H1 (cell line): ENCODE results near the gene COL4A2. TPM values are rescaled to one million over a fixed set of nuclear protein-coding genes. Genes with fewer than 3 reads are reported as not detected.

ENCODE experiments used
- CTCF ChIA-PET: fragments of 300-600 bp; sonication (Branson Sonifier 250); formaldehyde crosslinking; loops from one replicate; lab custom pipeline; 2021; ENCODE audit not compliant: partially characterized antibody; lab: Charles Lee
- POLR2A ChIA-PET: fragments of 300-600 bp; sonication (Branson Sonifier 250); formaldehyde crosslinking; loops from one replicate; lab custom pipeline; 2021; ENCODE audit warnings: inconsistent platforms; ENCODE audit not compliant: partially characterized antibody; lab: Charles Lee
- DNase-seq, 2 experiments: peaks; one replicate each; pipeline versions ENCODE4 v3.0.0 to v3.0.0-alpha.2; 2010 to 2022; ENCODE audit warnings: low spot score in 2 of 2, low read depth in 1 of 2, mixed read lengths in 1 of 2
- FAIRE-seq: peaks from 2 replicates; lab custom pipeline; 2011; peaks lifted over from hg19 to GRCh38; lab: Jason Lieb, UNC
- H2AFZ ChIP-seq: 2 replicates; pipeline ENCODE4 v1.8.1; 2012; ENCODE audit warnings: low read length, inconsistent platforms
- H2AK5ac ChIP-seq: 2 replicates; pipeline ENCODE4 v1.6.1; 2013; ENCODE audit warnings: low read depth, low read length
- H2BK120ac ChIP-seq: replicated peaks from 2 replicates; pipeline ENCODE3; 2013; ENCODE audit warnings: low read depth, low read length, inconsistent platforms
- H2BK12ac ChIP-seq: 2 replicates; pipeline ENCODE4 v1.6.1; 2013; ENCODE audit warnings: low read depth, low read length
- H2BK15ac ChIP-seq: 2 replicates; pipeline ENCODE4 v1.6.1; 2013; ENCODE audit warnings: low read length
- H2BK20ac ChIP-seq: 2 replicates; pipeline ENCODE4 v1.6.1; 2013; ENCODE audit warnings: low read length
- H2BK5ac ChIP-seq: 2 replicates; pipeline ENCODE4 v1.6.1; 2013; ENCODE audit warnings: low read depth, low read length
- H3K14ac ChIP-seq: 2 replicates; pipeline ENCODE4 v1.6.1; 2013; ENCODE audit warnings: inconsistent platforms; ENCODE audit not compliant: insufficient read length
- H3K18ac ChIP-seq: 2 replicates; pipeline ENCODE4 v1.6.1; 2013; ENCODE audit warnings: low read length; ENCODE audit errors: extremely low read depth
- H3K23ac ChIP-seq: 2 replicates; pipeline ENCODE4 v1.6.1; 2013; ENCODE audit warnings: inconsistent platforms; ENCODE audit not compliant: insufficient read length
- H3K23me2 ChIP-seq: 2 replicates; pipeline ENCODE4 v1.6.1; 2013; ENCODE audit warnings: low read depth, low read length
- H3K27ac ChIP-seq: 2 replicates; pipeline ENCODE4 v1.6.1; 2011; ENCODE audit warnings: low read depth, low read length, inconsistent platforms
- H3K27me3 ChIP-seq, 4 experiments: replicated peaks in 1 of 4; 1 replicate in 1 of 4; 2 replicates in 3 of 4; pipeline versions ENCODE4 v1.6.1 to v1.8.1; 2011 to 2013; ENCODE audit warnings: low read length in 3 of 4, mild to moderate bottlenecking in 3 of 4, inconsistent platforms in 2 of 4, mixed read lengths in 2 of 4, moderate library complexity in 1 of 4; ENCODE audit not compliant: control insufficient read depth in 3 of 4, insufficient read depth in 3 of 4; ENCODE audit errors: extremely low read depth in 1 of 4
- H3K36me3 ChIP-seq, 4 experiments: 2 replicates each; pipeline versions ENCODE4 v1.6.1 to v1.8.1; 2011 to 2013; ENCODE audit warnings: mild to moderate bottlenecking in 4 of 4, low read length in 3 of 4, moderate library complexity in 2 of 4, control low read depth in 1 of 4, inconsistent platforms in 1 of 4; ENCODE audit not compliant: insufficient read depth in 4 of 4, control insufficient read depth in 2 of 4
- H3K4ac ChIP-seq: replicated peaks from 2 replicates; pipeline ENCODE3; 2013; ENCODE audit warnings: low read length, low read depth, mixed read lengths, inconsistent platforms; ENCODE audit not compliant: insufficient read length
- H3K4me1 ChIP-seq, 4 experiments: replicated peaks in 1 of 4; 1 replicate in 1 of 4; 2 replicates in 3 of 4; pipeline versions ENCODE4 v1.6.1 to v1.8.1; 2011 to 2013; ENCODE audit warnings: low read length in 3 of 4, inconsistent platforms in 2 of 4, mixed read lengths in 1 of 4; ENCODE audit not compliant: insufficient read depth in 4 of 4, control insufficient read depth in 3 of 4
- H3K4me2 ChIP-seq, 2 experiments: 2 replicates each; pipeline versions ENCODE4 v1.6.1 to v1.8.1; 2011 to 2013; ENCODE audit warnings: low read depth in 2 of 2, low read length in 2 of 2, control low read depth in 1 of 2, inconsistent platforms in 1 of 2, mild to moderate bottlenecking in 1 of 2; ENCODE audit not compliant: insufficient read depth in 1 of 2
- H3K4me3 ChIP-seq, 4 experiments: fragments of 200-600, 300-600 bp in 1 of 4; sonication (generic), shearing (Covaris generic), sonication (Bioruptor Twin) in 1 of 4; 2 replicates each; pipeline versions ENCODE4 v1.5.1 to v1.8.1; 2011 to 2016; ENCODE audit warnings: low read length in 4 of 4, low read depth in 3 of 4, control low read depth in 2 of 4, inconsistent platforms in 2 of 4, mild to moderate bottlenecking in 2 of 4, mixed read lengths in 1 of 4, moderate library complexity in 1 of 4; ENCODE audit not compliant: insufficient read depth in 2 of 4; ENCODE audit errors: extremely low read depth in 1 of 4
- H3K56ac ChIP-seq: replicated peaks from 2 replicates; pipeline ENCODE3; 2013; ENCODE audit warnings: low read depth, mild to moderate bottlenecking, mixed read lengths, low read length, inconsistent platforms; ENCODE audit not compliant: insufficient read length
- H3K79me1 ChIP-seq: 2 replicates; pipeline ENCODE4 v1.6.1; 2013; ENCODE audit warnings: low read depth, low read length, control low read depth
- H3K79me2 ChIP-seq, 2 experiments: 2 replicates each; pipeline versions ENCODE4 v1.6.1 to v1.8.1; 2012 to 2013; ENCODE audit warnings: low read length in 2 of 2, mild to moderate bottlenecking in 2 of 2, inconsistent platforms in 1 of 2; ENCODE audit not compliant: insufficient read depth in 2 of 2, control insufficient read depth in 1 of 2
- H3K9ac ChIP-seq, 4 experiments: replicated peaks in 1 of 4; 1 replicate in 1 of 4; 2 replicates in 3 of 4; pipeline versions ENCODE4 v1.6.1 to v1.8.1; 2011 to 2013; ENCODE audit warnings: low read depth in 3 of 4, low read length in 3 of 4, control low read depth in 2 of 4, mild to moderate bottlenecking in 2 of 4, moderate library complexity in 2 of 4, inconsistent platforms in 1 of 4; ENCODE audit errors: extremely low read depth in 1 of 4
- H3K9me3 ChIP-seq, 2 experiments: 2 replicates each; pipeline versions ENCODE4 v1.6.1 to v1.8.1; 2012 to 2013; ENCODE audit warnings: mild to moderate bottlenecking in 2 of 2, moderate library complexity in 2 of 2, control low read depth in 1 of 2, inconsistent platforms in 1 of 2, low read depth in 1 of 2, low read length in 1 of 2, mixed read lengths in 1 of 2; ENCODE audit not compliant: insufficient read depth in 2 of 2
- H4K20me1 ChIP-seq, 2 experiments: replicated peaks in 1 of 2; 2 replicates each; pipeline versions ENCODE3 to v1.8.1; 2011 to 2013; ENCODE audit warnings: inconsistent platforms in 2 of 2, low read length in 2 of 2, mild to moderate bottlenecking in 1 of 2; ENCODE audit not compliant: insufficient read depth in 2 of 2, control insufficient read depth in 1 of 2
- H4K5ac ChIP-seq: 2 replicates; pipeline ENCODE4 v1.6.1; 2013; ENCODE audit warnings: low read length, low read depth, mixed read lengths, inconsistent platforms; ENCODE audit not compliant: insufficient read length
- H4K8ac ChIP-seq: 2 replicates; pipeline ENCODE4 v1.8.0; 2013; ENCODE audit warnings: mild to moderate bottlenecking, moderate library complexity, low read length, inconsistent platforms; ENCODE audit not compliant: insufficient read depth; ENCODE audit errors: extremely low read depth
- H4K91ac ChIP-seq: replicated peaks from 2 replicates; pipeline ENCODE3; 2013; ENCODE audit warnings: low read length, mixed read lengths, inconsistent platforms; ENCODE audit not compliant: insufficient read length
- BACH1 ChIP-seq: IDR thresholded peaks from 2 replicates; pipeline ENCODE4 v1.6.1; 2012; ENCODE audit warnings: low read length, improper control_type of control experiment
- CBX5 ChIP-seq: fragments of 300-800, 300-1000 bp; sonication (generic); IDR thresholded peaks from 2 replicates; pipeline ENCODE4 v1.7.1; 2016; ENCODE audit warnings: antibody characterized with exemption, low read length, low read depth
- CREB1 ChIP-seq: IDR thresholded peaks from 2 replicates; pipeline ENCODE4 v1.6.1; 2012; ENCODE audit warnings: inconsistent platforms
- KDM1A ChIP-seq: fragments of 200-600, 300-600 bp; sonication (generic); IDR thresholded peaks from 2 replicates; pipeline ENCODE4 v1.7.1; 2016; ENCODE audit warnings: mild to moderate bottlenecking, low read length, borderline replicate concordance
- PHF8 ChIP-seq: fragments of 200-600 bp; sonication (generic); conservative IDR thresholded peaks from 2 replicates; pipeline ENCODE4 v1.7.1; 2012; ENCODE audit warnings: low read depth, mild to moderate bottlenecking, inconsistent platforms, low read length, moderate library complexity
- POLR2A ChIP-seq, 2 experiments: IDR thresholded peaks; 1 replicate in 1 of 2; 2 replicates in 1 of 2; pipeline ENCODE4 v1.6.1; 2011; ENCODE audit warnings: low read depth in 2 of 2, low read length in 2 of 2, mild to moderate bottlenecking in 2 of 2; ENCODE audit errors: control extremely low read depth in 1 of 2
- RAD21 ChIP-seq, 2 experiments: IDR thresholded peaks in 1 of 2; conservative IDR thresholded peaks in 1 of 2; 2 replicates each; pipeline ENCODE4 v1.6.1; 2011; ENCODE audit warnings: low read depth in 2 of 2, low read length in 2 of 2, improper control_type of control experiment in 1 of 2, inconsistent platforms in 1 of 2, mild to moderate bottlenecking in 1 of 2, moderate library complexity in 1 of 2
- RXRA ChIP-seq: IDR thresholded peaks from 2 replicates; pipeline ENCODE4 v1.6.1; 2011; ENCODE audit warnings: low read depth, mild to moderate bottlenecking, low read length, moderate library complexity; ENCODE audit not compliant: insufficient read depth
- SP2 ChIP-seq: IDR thresholded peaks from 2 replicates; pipeline ENCODE4 v1.6.1; 2012; ENCODE audit warnings: mild to moderate bottlenecking, low read length, inconsistent platforms
- SRF ChIP-seq: IDR thresholded peaks from 2 replicates; pipeline ENCODE4 v1.6.1; 2011; ENCODE audit warnings: mild to moderate bottlenecking, low read depth, low read length, moderate library complexity
- WGBS, 2 experiments: shearing (Covaris generic) in 1 of 2; methylation state at CpG; one replicate each; pipeline versions ENCODE4 v1.1.6 to v1.1.7; 2013 to 2015; ENCODE audit warnings: low lambda C conversion rate in 2 of 2, mixed read lengths in 2 of 2, inconsistent platforms in 1 of 2, low coverage in 1 of 2, missing lambda C conversion rate in 1 of 2; ENCODE audit not compliant: insufficient replicate concordance in 2 of 2, insufficient coverage in 1 of 2, insufficient read length in 1 of 2; ENCODE audit errors: extremely low coverage in 1 of 2, missing lambda C conversion rate in 1 of 2; 5-methylcytosine and 5-hydroxymethylcytosine counted together
- polyA plus RNA-seq, 7 experiments: library from polyadenylated mRNA; depleted of rRNA in 3 of 7; stranded (reverse) in 5 of 7; unstranded in 2 of 7; fragments of >200 nt in 5 of 7; fragments of 200-250 nt in 2 of 7; gene quantifications; 1 replicate in 5 of 7; 2 replicates in 1 of 7; 4 replicates in 1 of 7; pipeline versions ENCODE4 v1.2.1 to v1.2.3, GENCODE V29; 2011 to 2013; ENCODE audit warnings: missing spikeins in 2 of 7, mixed read lengths in 2 of 7
- total RNA-seq: library from RNA; stranded (reverse); fragmentation: NEBNext Ultra II Directional; extraction: Animal tissue kit (Norgen Biotek cat#: 25700); gene quantifications from 2 replicates; pipeline ENCODE4 v1.2.1, GENCODE V29; 2021

Gene COL4A2
- total and polyA plus RNA-seq, 2 of the 8 experiments (the other 6 are each of a cell fraction or from before 2014, with no cell fraction given) = 80.4 to 87.3 TPM

DNA sequence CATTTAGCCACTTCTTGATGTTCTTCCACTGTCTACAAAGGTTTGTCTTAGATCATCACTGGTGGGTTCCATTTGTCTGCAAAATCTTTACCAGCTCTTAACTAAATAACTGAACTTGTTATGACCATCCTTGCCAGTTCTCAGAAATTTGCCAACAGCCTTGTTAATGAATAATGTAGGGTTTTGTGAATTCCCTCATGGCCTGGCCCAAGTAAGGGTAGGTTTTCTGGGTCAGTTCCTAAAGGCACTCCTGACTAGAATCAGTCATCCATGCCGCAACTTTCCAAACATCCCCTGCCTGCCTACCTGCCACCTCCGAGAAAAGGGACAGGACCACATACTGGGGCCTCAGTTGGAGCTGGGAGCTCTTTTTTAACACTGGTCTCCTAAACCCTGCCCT is 4.1 kb upstream of the COL4A2 start:
- Histone ChIP-seq H3K4me2 (no peak overlapping the region), H4K20me1 (peaks cover 0 to 1% of the 10 kb centered on the region in 2 experiments), H2BK120ac (no peak overlapping the region), H3K4me1 (peaks cover 7 to 18% (median 15%) of the 10 kb centered on the region in 4 experiments), H3K18ac (no peak overlapping the region), H3K56ac (no peak overlapping the region), H3K27me3 (peaks cover 0 to 8% (median 6%) of the 10 kb centered on the region in 4 experiments; a peak in 5 of 7 replicates), H2AFZ (no peak overlapping the region), H2BK20ac (no peak overlapping the region), H2BK5ac (no peak overlapping the region), H3K23ac (no peak overlapping the region), H4K91ac (no peak overlapping the region), H3K9ac (no peak overlapping the region), H3K23me2 (peaks cover 8% of the 10 kb centered on the region), H2AK5ac (no peak overlapping the region), H3K4ac (no peak overlapping the region), H3K79me1 (peaks cover 4% of the 10 kb centered on the region; the same call in 1 of the 2 replicates), H3K27ac (no peak overlapping the region), H3K4me3 (no peak overlapping the region), H4K5ac (no peak overlapping the region), H4K8ac (no peak overlapping the region), H3K14ac (no peak overlapping the region), H2BK15ac (no peak overlapping the region), H3K79me2 (peaks cover 0 to 19% of the 10 kb centered on the region in 2 experiments; a peak in 2 of 4 replicates), H3K9me3 (no peaks in the 10 kb centered on the region), H3K36me3 (no peaks in the 10 kb centered on the region), H2BK12ac (no peak overlapping the region)
- POLR2A ChIA-PET = no interaction called here
- no peak for DNase-seq
- FAIRE-seq = no peak
- 76% methylated on average over 2 of the region's 2 CpGs; no CpG with 5 or more reads in 1 of the 2 experiments for WGBS, 2 experiments
- TF ChIP-seq POLR2A (IDR thresholded peaks at IDR 0.05; ENCODE audit: control extremely low read depth in 1 of 2, low read depth in 2 of 2, low read length in 2 of 2) (no peak), PHF8 (no peak), SRF (no peak), CBX5 (no peak), RAD21 (IDR thresholded peaks at IDR 0.05 in 1 of 2, conservative IDR thresholded peaks at IDR 0.05 in 1 of 2; ENCODE audit: low read depth in 2 of 2, low read length in 2 of 2) (no peak), CREB1 (no peak), SP2 (no peak), KDM1A (no peak), BACH1 (no peak), RXRA (no peak)
- CTCF ChIA-PET = interaction anchor here (0.7 to 2.5 kb wide), 7 partner anchors 21 to 205 kb away, joined by 3 to 8 read pairs (median 5); no protein-coding TSS in a partner anchor
